GM19468 (cell line): ENCODE results near the gene BCL11B.

ENCODE experiments used
- ATAC-seq: cut with Tn5 transposase; IDR thresholded peaks from one replicate; pipeline ENCODE4 v1.9.1; 2021; ENCODE audit warnings: mild to moderate bottlenecking, moderate library complexity, moderate number of reproducible peaks; ENCODE audit not compliant: unreplicated experiment; ENCODE audit errors: extremely low read depth

The BCL11B gene

GRCh38 chr14:99148131-99148530 lies 123.9 kb downstream of the BCL11B start:
- no peak for ATAC-seq

DNA sequence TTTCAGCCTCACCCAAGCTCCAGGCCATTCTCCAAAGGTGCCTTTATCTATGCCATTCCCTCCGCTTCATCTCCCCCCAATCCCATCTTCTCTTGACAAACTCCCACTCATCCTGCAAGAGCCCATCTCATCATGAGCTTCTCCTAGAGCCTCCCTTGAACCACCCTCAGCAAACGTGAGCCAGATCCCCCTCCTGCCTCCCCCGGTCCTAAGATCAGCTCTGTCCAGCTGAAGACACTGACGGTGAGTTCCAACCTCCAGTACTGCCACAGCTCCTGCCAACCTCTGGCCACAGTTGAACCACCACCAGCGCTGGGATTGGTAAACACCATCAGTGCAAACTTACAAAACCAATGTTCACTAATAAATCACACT lies 124.6 kb downstream of the BCL11B start:
- no peak for ATAC-seq

DNA sequence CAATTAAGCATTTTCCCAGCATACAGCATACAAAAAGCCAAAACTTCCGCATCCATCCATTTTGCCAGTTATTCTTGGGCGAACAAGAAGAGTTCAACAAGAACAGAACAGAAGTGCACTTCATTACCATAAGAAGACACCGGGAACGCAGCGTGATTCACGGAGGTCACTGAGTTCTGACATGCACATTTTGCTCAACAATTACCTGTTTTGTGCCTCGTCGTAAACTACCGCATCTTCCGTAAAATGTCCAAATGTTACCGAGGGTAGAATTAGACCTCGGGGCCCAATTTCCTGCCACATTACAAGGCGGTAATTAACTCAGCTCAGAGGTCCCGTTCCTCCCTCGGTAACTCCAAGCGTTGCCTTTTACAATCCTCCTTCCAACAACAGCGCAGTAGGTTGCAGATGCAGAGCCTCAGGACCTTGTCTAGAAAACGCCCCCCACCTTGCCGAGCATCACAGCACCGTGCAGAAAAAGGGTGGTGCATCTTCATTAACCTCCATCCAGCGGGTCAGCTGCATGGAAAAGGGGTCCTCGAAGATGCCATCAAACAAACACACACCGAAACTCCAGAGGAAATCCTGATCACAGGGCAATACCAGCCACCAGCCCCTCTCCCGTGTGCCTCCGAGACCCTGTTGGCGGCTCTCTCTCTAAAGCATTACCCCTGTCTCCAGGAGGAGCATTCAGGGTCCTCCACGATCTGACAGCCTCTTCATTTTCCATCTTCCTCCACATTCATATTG lies 125.2 kb downstream of the BCL11B start:
- ATAC-seq: no peak

GRCh38 chr14:99145307-99145706 lies 126.7 kb downstream of the BCL11B start:
- no peak for ATAC-seq

- no peak for ATAC-seq
Measured at GRCh38 chr14:99143793-99144192, 128.2 kb downstream of the BCL11B start.

- ATAC-seq: no peak
Measured at GRCh38 chr14:99143126-99143525, 128.9 kb downstream of the BCL11B start.

DNA sequence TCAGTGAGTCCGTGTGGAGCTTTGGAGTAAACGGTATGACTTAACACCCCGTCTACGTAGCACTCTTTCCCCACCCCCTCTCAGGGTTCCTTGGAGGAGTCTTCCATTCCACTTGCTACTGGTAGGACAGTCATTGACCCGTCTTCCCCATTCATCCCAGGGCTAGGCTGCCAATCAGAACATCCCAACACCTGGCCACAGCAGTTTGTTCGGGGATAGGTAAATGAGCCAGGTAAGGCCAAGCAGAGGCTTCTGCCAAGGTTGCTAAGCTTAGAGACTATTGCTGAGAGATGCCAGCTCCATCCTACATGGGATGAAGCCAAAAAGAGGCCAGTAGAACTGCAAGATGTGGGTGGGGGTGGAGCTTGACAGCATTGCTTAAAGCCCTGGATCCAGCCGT lies 130.8 kb downstream of the BCL11B start:
- ATAC-seq: no peak

DNA sequence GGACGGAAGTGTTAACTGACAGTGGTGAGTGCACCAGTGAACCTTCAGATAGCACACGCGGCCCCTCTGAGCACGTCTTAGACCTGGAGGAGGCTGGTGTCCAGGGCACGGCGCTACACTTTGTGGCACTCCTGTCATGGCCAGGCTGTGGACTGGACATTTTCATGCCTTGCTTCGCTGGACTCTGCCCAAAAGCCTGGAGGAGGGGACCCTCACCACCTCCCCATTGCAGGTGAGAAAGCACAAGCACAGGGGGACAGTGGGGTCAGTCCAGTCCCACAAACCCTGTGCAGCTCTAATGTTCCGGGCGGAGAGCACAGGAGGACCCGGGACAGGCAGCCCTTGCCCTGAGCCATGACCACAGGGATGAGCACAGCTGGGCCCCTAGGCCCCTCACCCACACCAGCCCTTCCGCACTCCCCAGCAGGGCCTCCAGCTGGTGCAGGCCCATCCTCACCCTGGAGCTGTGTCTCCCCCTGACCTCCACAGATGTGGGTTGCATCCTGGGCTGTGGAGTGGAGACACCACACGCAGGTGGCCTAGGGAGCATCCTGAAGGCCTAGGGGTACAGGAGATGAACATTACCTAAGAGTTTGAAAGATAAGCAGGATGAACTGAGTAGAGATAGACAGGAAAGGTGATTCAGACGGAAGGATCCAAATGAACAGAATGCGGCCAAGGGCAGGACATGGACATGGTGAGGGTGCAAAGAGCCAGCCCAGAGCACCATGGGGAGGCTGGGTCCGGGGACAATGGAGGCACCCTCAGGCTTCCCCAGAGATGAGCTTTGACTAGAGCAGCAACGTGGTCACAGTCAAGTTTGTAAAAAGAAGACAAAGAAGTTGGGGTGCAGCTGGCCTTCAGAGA lies 132.8 kb downstream of the BCL11B start:
- no peak for ATAC-seq

DNA sequence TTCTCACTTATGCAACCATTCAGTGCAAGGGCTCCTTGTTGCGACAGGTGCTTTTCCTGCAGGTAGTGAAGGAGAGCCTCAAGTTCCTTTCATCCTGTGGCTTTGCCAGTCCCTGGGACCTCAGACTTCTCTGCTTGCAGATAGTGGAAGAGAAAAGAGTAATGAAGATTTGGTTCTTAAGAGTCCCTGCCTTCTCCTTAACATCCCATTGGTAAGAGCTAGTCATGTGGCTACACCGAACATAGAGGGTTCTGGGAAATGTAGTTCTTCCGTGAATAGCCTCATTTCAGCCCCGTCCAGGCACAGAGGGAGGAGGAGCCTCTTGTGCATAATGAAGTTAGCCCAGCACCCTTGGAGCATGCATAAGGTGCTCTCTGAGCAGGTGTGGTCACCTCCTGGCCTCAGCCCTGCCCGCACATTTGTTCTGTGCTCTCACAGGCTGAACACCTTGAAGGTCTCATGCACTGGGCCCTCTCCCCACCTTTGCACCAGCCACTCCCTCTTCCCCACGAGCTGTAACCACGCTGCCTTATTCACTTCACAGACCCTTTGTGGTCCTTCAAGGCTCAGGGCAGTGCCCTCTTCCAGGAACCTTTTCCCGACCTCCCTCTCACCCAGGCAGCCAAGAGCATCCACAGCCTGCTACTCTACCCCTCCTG lies 134.0 kb downstream of the BCL11B start:
- ATAC-seq: no peak

GRCh38 chr14:99137001-99137700 lies 134.8 kb downstream of the BCL11B start:
- ATAC-seq: no peak

DNA sequence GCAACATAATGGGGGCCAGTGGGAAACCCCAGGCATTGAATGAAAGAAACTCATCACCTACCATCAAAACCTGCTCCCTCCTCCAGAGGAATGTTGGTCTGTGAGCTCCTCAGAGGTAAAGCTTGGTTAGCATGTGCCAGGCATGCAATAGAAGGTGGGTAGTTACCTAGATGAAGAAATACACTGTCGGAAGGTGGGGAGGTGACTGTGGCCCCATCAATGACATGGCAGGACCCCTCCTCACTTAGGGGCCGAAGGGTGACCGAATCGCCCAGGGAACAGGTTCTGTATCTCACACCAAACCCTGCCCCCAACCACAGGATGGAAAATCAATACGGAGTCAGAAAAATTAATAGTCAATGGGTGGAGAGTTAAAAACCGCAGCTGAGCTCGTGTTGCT lies 135.6 kb downstream of the BCL11B start:
- no peak for ATAC-seq

DNA sequence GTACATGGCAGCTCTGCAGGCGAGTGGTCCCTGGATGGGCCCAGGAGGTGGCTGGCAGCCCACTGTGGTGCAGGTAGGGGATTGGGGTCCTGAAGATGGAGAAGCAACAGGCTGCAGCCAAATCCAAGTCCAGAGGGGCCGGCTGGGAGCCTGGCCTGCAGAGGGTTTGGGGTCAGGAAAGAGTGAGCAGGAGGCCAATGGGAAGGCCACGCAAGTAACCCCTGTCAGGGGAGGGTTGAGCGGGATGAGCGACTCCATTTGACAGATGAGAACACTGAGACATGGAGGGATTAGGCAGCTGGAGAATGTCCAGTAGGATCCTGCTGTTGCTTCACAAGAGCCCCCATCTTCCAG lies 136.0 kb downstream of the BCL11B start:
- ATAC-seq: no peak

DNA sequence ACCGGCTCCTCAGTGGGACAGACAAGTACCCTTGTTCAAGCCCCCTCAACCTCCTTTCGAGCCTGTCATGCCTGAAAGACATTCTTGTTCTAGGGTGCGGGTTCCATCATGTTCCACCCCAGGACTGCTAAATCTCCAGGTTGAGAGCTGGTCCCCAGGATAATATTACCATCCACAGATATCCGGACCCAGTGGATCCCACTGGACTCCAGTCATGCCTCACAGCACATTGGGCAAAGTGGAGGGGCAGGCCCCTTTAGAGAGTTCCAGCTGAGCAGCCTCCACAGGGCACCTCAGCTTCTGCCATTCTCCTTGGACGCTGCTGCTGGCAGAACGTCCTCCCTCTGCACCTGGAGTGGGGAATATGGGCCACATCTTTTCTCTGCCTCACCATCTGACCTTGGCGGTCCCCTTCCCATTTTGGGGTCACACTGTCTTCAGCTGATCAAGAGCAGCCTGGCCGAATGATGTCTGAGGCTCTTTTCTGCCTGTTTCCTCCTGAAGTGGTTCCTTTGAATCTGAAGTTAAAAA lies 137.4 kb downstream of the BCL11B start:
- ATAC-seq: no peak

DNA sequence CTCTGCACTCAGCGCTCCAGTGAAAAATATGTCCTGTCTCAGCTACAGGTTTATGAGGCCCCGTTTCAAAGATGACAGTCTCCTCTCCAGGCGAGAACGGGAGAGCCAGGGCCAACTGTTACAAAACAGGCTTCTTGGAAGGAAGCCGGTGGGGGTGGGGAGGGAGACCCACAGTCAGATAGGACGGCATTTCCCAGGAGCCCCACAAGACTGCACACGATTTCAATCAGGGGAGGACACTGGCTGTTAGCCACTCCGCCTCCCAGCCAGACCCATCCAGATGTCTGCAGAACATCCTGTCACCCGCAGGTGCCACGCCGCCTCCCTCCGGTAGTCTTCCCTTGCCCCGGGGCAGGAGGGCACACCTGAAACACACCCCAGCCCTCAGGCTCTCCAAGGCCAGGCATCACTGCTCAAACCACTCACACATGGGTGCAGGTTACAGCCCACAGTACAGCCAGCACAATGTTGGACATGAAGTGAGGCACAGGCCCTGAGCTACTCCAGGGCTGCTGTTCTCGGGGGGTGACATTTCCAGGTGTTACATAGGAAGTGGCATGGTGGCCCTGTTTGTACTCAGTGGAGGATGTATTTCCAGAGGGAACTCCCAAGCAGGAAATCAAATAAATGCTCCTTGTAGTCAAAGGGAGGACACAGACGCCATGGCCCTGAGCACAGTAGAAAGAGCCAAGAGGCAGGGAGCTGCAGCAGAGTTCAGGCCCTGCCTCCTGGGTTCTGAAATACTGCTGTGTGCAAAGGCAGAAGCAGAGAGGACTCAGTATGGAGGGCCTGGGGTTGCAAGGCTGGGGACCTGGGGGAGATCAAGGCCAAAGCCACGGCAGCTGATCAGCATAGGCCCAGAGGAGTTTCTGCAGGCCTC lies 138.1 kb downstream of the BCL11B start:
- ATAC-seq: no peak

GRCh38 chr14:99132821-99133635 lies 139.0 kb downstream of the BCL11B start:
- ATAC-seq: no peak

DNA sequence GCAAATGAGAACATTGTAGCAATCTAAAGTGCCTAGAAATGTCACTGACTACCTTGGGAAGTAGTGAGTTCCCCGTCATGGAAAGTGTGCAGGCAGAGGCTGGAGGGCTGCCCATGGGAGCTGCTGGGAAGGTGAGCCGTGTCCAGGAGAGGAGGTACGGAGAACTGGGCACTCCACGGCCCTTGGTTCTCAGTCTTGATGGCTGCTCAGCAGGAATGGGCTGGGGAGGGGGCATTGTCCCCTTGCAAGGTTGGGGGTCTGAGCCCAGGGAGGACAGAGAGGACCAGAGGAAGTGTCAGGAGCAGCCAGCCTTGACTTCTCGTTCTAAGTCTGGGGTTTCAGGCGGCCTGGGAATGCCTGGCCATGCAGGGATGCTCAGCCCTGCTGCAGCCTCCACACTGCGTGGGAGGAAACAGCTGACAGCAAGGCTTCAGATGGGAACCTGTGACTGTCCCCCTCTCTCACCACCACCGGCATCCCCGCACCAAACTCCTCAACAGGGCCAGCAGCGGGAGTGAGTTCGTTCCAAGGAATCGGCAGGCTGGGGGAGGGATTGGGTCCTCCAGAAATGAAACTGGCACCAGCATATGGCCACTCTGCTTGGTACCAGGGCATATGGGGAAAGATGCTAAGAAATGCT lies 140.2 kb downstream of the BCL11B start:
- no peak for ATAC-seq

- ATAC-seq: no peak
Measured at GRCh38 chr14:99129998-99130397, 142.0 kb downstream of the BCL11B start.

DNA sequence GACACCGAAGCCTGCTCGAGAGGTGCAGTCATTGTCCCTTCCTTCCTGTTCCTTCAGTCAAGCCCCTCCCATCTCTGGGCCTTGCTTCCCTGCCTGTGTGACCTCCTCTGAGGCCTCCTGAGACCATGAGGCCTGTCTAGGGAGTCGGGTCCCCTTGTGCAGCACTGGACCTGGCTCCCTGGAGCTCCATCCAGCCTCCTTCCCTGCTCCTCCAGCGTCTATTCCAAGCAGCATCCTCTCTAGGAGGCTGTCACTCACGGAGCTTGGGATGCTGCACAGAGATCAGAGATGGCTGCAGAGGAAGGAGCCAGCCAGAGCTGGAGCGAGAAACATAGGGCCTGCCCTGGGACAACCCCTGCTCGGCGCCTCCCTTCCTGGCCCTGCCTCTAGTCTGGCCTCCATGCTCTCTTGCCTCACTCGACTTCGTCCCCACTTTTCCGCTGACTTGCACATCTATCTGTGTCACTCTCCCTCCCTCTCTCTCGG lies 142.7 kb downstream of the BCL11B start:
- ATAC-seq: no peak
